GM12878 (cell line): Measurements from ENCODE around the gene PNPLA8. TPM values are rescaled to one million over a fixed set of nuclear protein-coding genes. Genes with fewer than 3 reads are reported as not detected.

Experiments used
- ATAC-seq: fragments of 200-7000 bp; cut with Tn5 transposase; 3 replicates; pipeline ENCODE4 v1.9.1; 2020; ENCODE audit warnings: mild to moderate bottlenecking, moderate library complexity
- BruUV-seq: library from RNA; stranded (reverse); fragments of 400-500 nt; replicated peaks from 2 replicates; lab custom pipeline; 2021; lab: Mats Ljungman, UMichigan
- CTCF ChIA-PET: fragments of 300-600 bp; sonication (Branson Sonifier 250); formaldehyde crosslinking; extraction: SDS; loops from one replicate; lab custom pipeline; 2021; ENCODE audit warnings: inconsistent platforms; lab: Yijun Ruan, JAX
- POLR2A ChIA-PET: fragments of 350-600 bp; formaldehyde crosslinking; extraction: SDS; loops from one replicate; lab custom pipeline; 2021; ENCODE audit warnings: inconsistent platforms; lab: Charles Lee
- RAD21 ChIA-PET: fragments of 300-600 bp; sonication (Branson Sonifier 250); formaldehyde crosslinking; loops from one replicate; lab custom pipeline; 2023; ENCODE audit warnings: antibody characterized with exemption; ENCODE audit not compliant: unreplicated experiment; lab: Charles Lee
- SMC1A ChIA-PET: fragments of 300-600 bp; sonication (Branson Sonifier 250); formaldehyde crosslinking; loops from one replicate; lab custom pipeline; 2023; ENCODE audit not compliant: unreplicated experiment, uncharacterized antibody; lab: Charles Lee
- DNase-seq: peaks from one replicate; pipeline ENCODE4 v3.0.0-alpha.2; 2011; ENCODE audit warnings: low read depth, low spot score
- FAIRE-seq: peaks from 3 replicates; lab custom pipeline; 2011; peaks lifted over from hg19 to GRCh38; lab: Jason Lieb, UNC
- H2AFZ ChIP-seq: 2 replicates; pipeline ENCODE4 v1.6.0; 2011; ENCODE audit warnings: low read depth, low read length, control low read depth; ENCODE audit not compliant: control insufficient read depth
- H3K27ac ChIP-seq: 2 replicates; pipeline ENCODE4 v1.5.1; 2011; ENCODE audit warnings: control low read depth; ENCODE audit not compliant: control insufficient read depth, insufficient read depth
- H3K27me3 ChIP-seq, 2 experiments: replicated peaks in 1 of 2; 2 replicates each; pipeline versions ENCODE4 v1.6.0 to v1.6.1; 2011; ENCODE audit warnings: low read length in 1 of 2; ENCODE audit not compliant: control insufficient read depth in 2 of 2, insufficient read depth in 2 of 2
- H3K36me3 ChIP-seq, 2 experiments: 2 replicates each; pipeline ENCODE4 v1.5.1; 2011; ENCODE audit warnings: low read length in 1 of 2; ENCODE audit not compliant: control insufficient read depth in 2 of 2, insufficient read depth in 2 of 2
- H3K4me1 ChIP-seq: 2 replicates; pipeline ENCODE4 v1.6.1; 2011; ENCODE audit warnings: mild to moderate bottlenecking, low read length, moderate library complexity, mixed read lengths; ENCODE audit not compliant: control insufficient read depth, insufficient read depth
- H3K4me2 ChIP-seq: 2 replicates; pipeline ENCODE4 v1.6.0; 2011; ENCODE audit warnings: control low read depth; ENCODE audit not compliant: control insufficient read depth, insufficient read depth
- H3K4me3 ChIP-seq: fragments of 200-600 bp; sonication (generic); 2 replicates; pipeline ENCODE4 v1.5.1; 2016
- H3K79me2 ChIP-seq: 2 replicates; pipeline ENCODE4 v1.6.0; 2011; ENCODE audit warnings: low read length; ENCODE audit not compliant: control insufficient read depth, insufficient read depth
- H3K9ac ChIP-seq: 2 replicates; pipeline ENCODE4 v1.8.0; 2011; ENCODE audit warnings: low read length, control low read depth, mixed read lengths; ENCODE audit not compliant: control insufficient read depth, insufficient read depth
- H3K9me3 ChIP-seq: replicated peaks from 3 replicates; pipeline ENCODE4 v1.5.1; 2011; ENCODE audit warnings: mild to moderate bottlenecking, low read length; ENCODE audit not compliant: control insufficient read depth, insufficient read depth
- H4K20me1 ChIP-seq: 2 replicates; pipeline ENCODE4 v1.6.0; 2011; ENCODE audit not compliant: control insufficient read depth, insufficient read depth
- EGR1 ChIP-seq, 2 experiments: IDR thresholded peaks; 1 replicate in 1 of 2; 2 replicates in 1 of 2; pipeline ENCODE4 v1.6.1; 2011 to 2012; ENCODE audit warnings: low read depth in 2 of 2, low read length in 2 of 2, borderline replicate concordance in 1 of 2, mild to moderate bottlenecking in 1 of 2, moderate library complexity in 1 of 2
- EP300 ChIP-seq, 2 experiments: fragments of 150-350 bp in 1 of 2; IDR thresholded peaks; 2 replicates each; pipeline ENCODE4 v1.6.1; 2011 to 2012; ENCODE audit warnings: low read depth in 2 of 2, low read length in 2 of 2, borderline replicate concordance in 1 of 2, improper control_type of control experiment in 1 of 2, inconsistent platforms in 1 of 2; ENCODE audit not compliant: control insufficient read depth in 1 of 2
- EZH2 ChIP-seq: IDR thresholded peaks from 2 replicates; pipeline ENCODE4 v1.6.1; 2012; ENCODE audit warnings: low read depth, mild to moderate bottlenecking, control low read depth, inconsistent platforms, low read length, borderline replicate concordance; ENCODE audit not compliant: control insufficient read depth
- FOS ChIP-seq: IDR thresholded peaks from 3 replicates; pipeline ENCODE4 v1.6.1; 2011; ENCODE audit warnings: borderline replicate concordance; ENCODE audit not compliant: insufficient read length; ENCODE audit errors: extremely low read depth
- KDM1A ChIP-seq: fragments of 200-600 bp; sonication (generic); IDR thresholded peaks from 2 replicates; pipeline ENCODE4 v1.6.1; 2016; ENCODE audit warnings: borderline replicate concordance
- MEF2A ChIP-seq: IDR thresholded peaks from 2 replicates; pipeline ENCODE4 v1.6.1; 2011; ENCODE audit warnings: low read depth, mild to moderate bottlenecking, low read length, moderate library complexity; ENCODE audit not compliant: insufficient read depth
- MYB ChIP-seq: fragments of 150-350 bp; IDR thresholded peaks from 2 replicates; pipeline ENCODE4 v1.6.1; 2014; ENCODE audit warnings: mild to moderate bottlenecking, low read depth, low read length, borderline replicate concordance
- PBX3 ChIP-seq: IDR thresholded peaks from 2 replicates; pipeline ENCODE4 v1.6.1; 2011; ENCODE audit warnings: mild to moderate bottlenecking, low read depth, low read length, moderate library complexity; ENCODE audit not compliant: insufficient replicate concordance
- RELB ChIP-seq: fragments of 450-650 bp; IDR thresholded peaks from 2 replicates; pipeline ENCODE4 v1.6.1; 2017; ENCODE audit warnings: low read depth, mild to moderate bottlenecking, moderate library complexity
- SMARCA5 ChIP-seq: fragments of 450-650 bp; IDR thresholded peaks from 2 replicates; pipeline ENCODE4 v1.6.1; 2017; ENCODE audit warnings: mild to moderate bottlenecking
- SP1 ChIP-seq: IDR thresholded peaks from one replicate; pipeline ENCODE4 v1.6.1; 2011; ENCODE audit warnings: low read depth, low read length
- SUPT20H ChIP-seq: IDR thresholded peaks from 2 replicates; pipeline ENCODE4 v1.6.1; 2011; ENCODE audit warnings: low read depth, mild to moderate bottlenecking, low read length, moderate library complexity, borderline replicate concordance; ENCODE audit not compliant: control insufficient read depth
- TCF3 ChIP-seq: IDR thresholded peaks from 2 replicates; pipeline ENCODE4 v1.6.1; 2012; ENCODE audit warnings: low read depth, mild to moderate bottlenecking, low read length, borderline replicate concordance; ENCODE audit not compliant: insufficient read depth
- ZBTB11 ChIP-seq: fragments of 450-650 bp; formaldehyde crosslinking; IDR thresholded peaks from 2 replicates; pipeline ENCODE4 v1.5.0; 2022; ENCODE audit warnings: mild to moderate bottlenecking, missing genetic modification characterization
- ZZZ3 ChIP-seq: IDR thresholded peaks from 2 replicates; pipeline ENCODE4 v1.6.1; 2011; ENCODE audit warnings: low read depth; ENCODE audit not compliant: control insufficient read depth, insufficient read length
- WGBS: methylation state at CpG from one replicate; pipeline ENCODE4 v1.1.6; 2016; ENCODE audit warnings: low lambda C conversion rate; ENCODE audit not compliant: insufficient replicate concordance, insufficient coverage; ENCODE audit errors: missing lambda C conversion rate; 5-methylcytosine and 5-hydroxymethylcytosine counted together
- in situ Hi-C: fragments of 300-500 bp; cut with MboI; formaldehyde crosslinking; loops from 9 replicates; pipeline ENCODE4 v1.14.3; 2018; ENCODE audit warnings: mixed read lengths
- intact Hi-C: fragments of 100-400 bp; cut with micrococcal nuclease; formaldehyde crosslinking; loops from one replicate; pipeline ENCODE4 v1.14.2; 2022; ENCODE audit not compliant: unreplicated experiment
- polyA plus RNA-seq, 11 experiments: library from polyadenylated mRNA; depleted of rRNA in 4 of 11; unstranded in 6 of 11; stranded (reverse) in 5 of 11; fragments of >200 nt; fragmentation: Nextera tagmentation in 4 of 11; fragmentation: Illumina TruSeq in 1 of 11; extraction: Ambion mirVana in 4 of 11; extraction: Trizol in 1 of 11; gene quantifications; 1 replicate in 1 of 11; 2 replicates in 10 of 11; pipeline versions ENCODE4 v1.2.1 to v1.2.3, GENCODE V29; 2011 to 2016; ENCODE audit warnings: inconsistent platforms in 2 of 11, missing spikeins in 2 of 11, low read depth in 1 of 11
- total RNA-seq, 4 experiments: library from RNA; depleted of rRNA in 3 of 4; stranded (reverse); fragments of >200 nt in 3 of 4; fragmentation: Illumina TruSeq in 1 of 4; extraction: Trizol in 1 of 4; gene quantifications; 2 replicates each; pipeline versions ENCODE4 v1.2.1 to v1.2.3, GENCODE V29; 2013 to 2021

Gene PNPLA8
- total and polyA plus RNA-seq, 10 of the 15 experiments (the other 5 are each of a cell fraction or from before 2014, with no cell fraction given), result 8.0 to 16.3 (median 12.2) TPM

GRCh38 chr7:108421720-108422331, 104.1 kb downstream of the PNPLA8 start:
- DNase-seq, result no peak
- H3K36me3 ChIP-seq, result no peaks in the 10 kb centered on the region
- TF ChIP-seq PBX3, result no peak
- no peak for TF ChIP-seq SUPT20H
- TF ChIP-seq EGR1 (IDR thresholded peaks at IDR 0.05; ENCODE audit: borderline replicate concordance in 1 of 2, low read depth in 2 of 2, low read length in 2 of 2), result no peak
- TF ChIP-seq EZH2, result no peak
- TF ChIP-seq EP300 (IDR thresholded peaks at IDR 0.05; ENCODE audit: borderline replicate concordance in 1 of 2, control insufficient read depth in 1 of 2, low read depth in 2 of 2, low read length in 2 of 2), result no peak
- TF ChIP-seq SMARCA5, result no peak
- TF ChIP-seq KDM1A, result no peak
- no peak for TF ChIP-seq SP1
- TF ChIP-seq MYB, result no peak
- TF ChIP-seq ZZZ3, result no peak
- TF ChIP-seq MEF2A, result no peak
- no peak for TF ChIP-seq RELB
- no peak for TF ChIP-seq TCF3
- TF ChIP-seq FOS, result no peak
- TF ChIP-seq ZBTB11 (CRISPR knock-in tag), result no peak
- TF ChIP-seq, all 136 proteins: peak for 0
- FAIRE-seq, result no peak
- H3K79me2 ChIP-seq, result no peaks in the 10 kb centered on the region
- in situ Hi-C loops, result no loop called here
- H3K27me3 ChIP-seq, result no peaks in the 10 kb centered on the region; a peak in 1 of 4 replicates
- ChIA-PET RAD21 (interaction anchor here (1.7 kb wide), 1 partner anchor 76 kb away, joined by 3 read pairs; no protein-coding TSS in a partner anchor), SMC1A (interaction anchor here (0.6 to 1.7 kb wide), 2 partner anchors 13 kb away, joined by 3 to 6 read pairs; no protein-coding TSS in a partner anchor), POLR2A (no interaction called here), CTCF (interaction anchor here (1.0 to 1.6 kb wide), 2 partner anchors 13 to 47 kb away, joined by 3 to 4 read pairs; no protein-coding TSS in a partner anchor)
- no peak overlapping the region for H3K9ac ChIP-seq
- H3K27ac ChIP-seq, result no peak overlapping the region
- H3K4me3 ChIP-seq, result no peak overlapping the region
- no peak overlapping the region for H3K4me2 ChIP-seq
- no peak; the same call in 2 of the 3 replicates for ATAC-seq
- no peaks in the 10 kb centered on the region for H3K9me3 ChIP-seq
- H2AFZ ChIP-seq, result no peak overlapping the region
- no TSS peak for BruUV-seq
- WGBS, result 6% methylated on average over 3 of the region's 3 CpGs
- peaks cover 4% of the 10 kb centered on the region; the same call in 1 of the 2 replicates for H3K4me1 ChIP-seq
- no peaks in the 10 kb centered on the region for H4K20me1 ChIP-seq
- intact Hi-C loops, result no loop called here
